GM04504 (cell line): ENCODE measurements around the gene UBLCP1.

Experiments
- DNase-seq: peaks from one replicate; pipeline ENCODE4 v3.0.0-alpha.2; 2012; ENCODE audit warnings: low read depth

UBLCP1 gene

GRCh38 chr5:159313197-159313596 is 50.1 kb downstream of the UBLCP1 start:
- DNase-seq = no peak

GRCh38 chr5:159316519-159317383 is 53.7 kb downstream of the UBLCP1 start:
- DNase-seq = no peak

GRCh38 chr5:159317849-159318248 is 54.8 kb downstream of the UBLCP1 start:
- DNase-seq = no peak

- DNase-seq = no peak
These were observed 55.4 kb downstream of the UBLCP1 start for GRCh38 chr5:159318448-159318847.

GRCh38 chr5:159319363-159319762 is 56.3 kb downstream of the UBLCP1 start:
- DNase-seq = no peak

GRCh38 chr5:159319832-159320231 is 56.7 kb downstream of the UBLCP1 start:
- no peak for DNase-seq

GRCh38 chr5:159322180-159322579 is 59.1 kb downstream of the UBLCP1 start:
- no peak for DNase-seq

- DNase-seq = peak; percentile 83
These were observed 61.1 kb downstream of the UBLCP1 start for GRCh38 chr5:159324102-159324755.

- no peak for DNase-seq
These were observed 61.9 kb downstream of the UBLCP1 start for GRCh38 chr5:159324986-159325385.

GRCh38 chr5:159330131-159330800 is 67.2 kb downstream of the UBLCP1 start, which contains the start of gene IL12B:
IL12B (minus strand) TSS chr5:159330487; CDS start chr5:159326782, 3,705 bp downstream.
- DNase-seq = no peak

GRCh38 chr5:159331093-159331973 is 68.2 kb downstream of the UBLCP1 start:
- DNase-seq = no peak

- no peak for DNase-seq
These were observed 69.9 kb downstream of the UBLCP1 start for GRCh38 chr5:159332800-159333544.

GRCh38 chr5:159333545-159333925 is 70.4 kb downstream of the UBLCP1 start:
- DNase-seq = no peak
